HCEC 1CT (cell line): ENCODE data around the gene VAPA.
"Not testable (repeated sequence)": the region's sequence is repeated elsewhere in the genome, so short reads cannot be mapped to it uniquely, and the experiment has no call there.

Experiments
- DNase-seq: peaks from one replicate; pipeline ENCODE4 v3.0.0-alpha.2; 2017

Gene VAPA

DNA sequence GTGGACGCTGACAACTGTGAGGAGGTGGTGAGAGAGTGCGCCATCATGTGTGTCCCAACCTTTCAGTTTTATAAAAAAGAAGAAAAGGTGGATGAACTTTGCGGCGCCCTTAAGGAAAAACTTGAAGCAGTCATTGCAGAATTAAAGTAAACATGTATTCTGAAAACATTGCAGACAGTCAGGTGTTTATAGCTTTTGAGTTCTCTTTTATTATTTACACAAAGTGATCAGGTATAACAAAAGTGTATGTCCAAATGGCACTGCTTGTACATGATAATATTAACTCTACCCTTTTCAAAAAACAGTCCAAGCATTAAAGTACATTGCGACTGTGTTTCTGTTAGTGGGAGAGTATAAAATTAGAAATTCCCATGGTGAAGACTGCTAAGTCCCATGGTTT lies 25.8 kb upstream of the VAPA start:
- DNase-seq = no peak

DNA sequence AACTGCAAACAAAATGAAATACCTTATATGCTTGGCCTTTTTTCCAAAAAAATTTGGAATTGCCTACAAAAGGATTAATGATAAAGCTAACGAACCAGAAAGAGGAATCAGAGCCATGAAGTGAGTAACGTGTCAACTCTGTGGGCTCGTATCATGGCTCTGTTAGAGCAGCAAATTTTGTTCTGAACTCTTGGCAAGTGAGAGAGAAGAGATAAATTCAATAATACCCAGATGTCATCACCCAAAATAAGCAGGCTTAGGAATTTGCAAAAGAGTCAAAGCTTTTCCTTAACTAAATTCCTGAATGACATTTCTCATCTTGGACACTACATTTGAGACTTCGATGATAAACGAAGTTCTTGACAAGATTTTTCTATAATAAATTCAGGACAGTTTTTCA lies 23.6 kb upstream of the VAPA start:
- no peak for DNase-seq

DNA sequence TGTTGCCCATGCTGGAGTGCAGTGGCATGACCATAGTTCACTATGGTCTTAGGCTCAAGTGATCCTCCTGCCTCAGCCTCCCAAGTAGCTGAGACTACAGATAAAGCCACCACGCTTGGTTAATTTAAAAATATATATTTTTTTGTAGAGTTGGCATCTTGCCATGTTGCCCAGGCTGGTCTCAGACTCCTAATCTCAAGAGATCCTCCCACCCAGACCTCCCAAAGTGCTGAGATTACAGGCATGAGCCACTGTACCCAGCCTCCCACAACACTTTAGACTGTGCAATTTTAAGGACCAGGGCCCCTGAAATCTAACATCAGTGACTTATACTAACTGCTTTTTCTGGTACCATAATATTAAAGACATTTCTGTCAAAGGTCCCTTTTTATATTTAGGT lies 22.9 kb upstream of the VAPA start:
- DNase-seq = no peak

- not testable (repeated sequence) for DNase-seq
Observed at GRCh38 chr18:9891515-9891914, 22.3 kb upstream of the VAPA start.

GRCh38 chr18:9894454-9895068 lies 19.3 kb upstream of the VAPA start:
- DNase-seq = no peak

DNA sequence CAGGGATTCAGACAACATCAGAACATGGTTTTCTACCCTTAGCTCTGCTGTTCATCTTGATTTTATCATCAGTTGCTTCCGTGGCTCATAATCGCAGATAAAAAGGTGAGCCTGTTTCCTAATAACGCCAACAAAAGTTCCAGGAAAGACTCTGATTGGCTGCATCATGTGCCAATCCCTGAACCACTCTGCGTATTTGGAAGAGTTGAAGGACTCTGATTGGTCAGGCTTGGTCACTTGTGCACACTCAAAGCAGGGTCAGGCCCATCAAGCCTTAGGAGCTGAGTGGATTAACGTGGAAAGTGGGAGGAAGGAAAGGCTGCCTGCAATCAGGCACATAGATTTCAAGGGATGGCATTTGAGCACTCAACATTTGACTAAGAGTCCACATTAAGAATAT lies 16.7 kb upstream of the VAPA start:
- no peak for DNase-seq

DNA sequence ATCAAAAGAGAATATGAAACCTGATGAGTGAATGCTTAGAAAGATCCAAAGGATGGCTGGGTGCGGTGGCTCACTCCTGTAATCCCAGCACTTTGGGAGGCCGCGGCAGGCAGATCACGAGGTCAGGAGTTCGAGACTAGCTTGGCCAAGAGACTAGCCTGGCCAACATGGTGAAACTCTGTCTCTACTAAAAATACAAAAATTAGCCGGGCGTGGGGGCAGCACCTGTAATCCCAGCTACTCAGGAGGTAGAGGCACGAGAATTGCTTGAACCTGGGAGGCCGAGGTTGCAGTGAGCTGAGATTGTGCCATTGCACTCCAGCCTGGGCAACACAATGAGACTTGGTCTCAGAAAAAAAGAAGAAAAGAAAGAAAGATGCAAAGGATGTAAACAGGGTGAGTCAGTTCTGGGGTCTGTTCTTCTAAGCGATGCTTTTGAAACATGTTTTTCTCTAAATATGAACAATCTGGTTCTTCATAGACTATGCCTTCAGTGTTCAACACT lies 16.0 kb upstream of the VAPA start:
- DNase-seq = not testable (repeated sequence)

DNA sequence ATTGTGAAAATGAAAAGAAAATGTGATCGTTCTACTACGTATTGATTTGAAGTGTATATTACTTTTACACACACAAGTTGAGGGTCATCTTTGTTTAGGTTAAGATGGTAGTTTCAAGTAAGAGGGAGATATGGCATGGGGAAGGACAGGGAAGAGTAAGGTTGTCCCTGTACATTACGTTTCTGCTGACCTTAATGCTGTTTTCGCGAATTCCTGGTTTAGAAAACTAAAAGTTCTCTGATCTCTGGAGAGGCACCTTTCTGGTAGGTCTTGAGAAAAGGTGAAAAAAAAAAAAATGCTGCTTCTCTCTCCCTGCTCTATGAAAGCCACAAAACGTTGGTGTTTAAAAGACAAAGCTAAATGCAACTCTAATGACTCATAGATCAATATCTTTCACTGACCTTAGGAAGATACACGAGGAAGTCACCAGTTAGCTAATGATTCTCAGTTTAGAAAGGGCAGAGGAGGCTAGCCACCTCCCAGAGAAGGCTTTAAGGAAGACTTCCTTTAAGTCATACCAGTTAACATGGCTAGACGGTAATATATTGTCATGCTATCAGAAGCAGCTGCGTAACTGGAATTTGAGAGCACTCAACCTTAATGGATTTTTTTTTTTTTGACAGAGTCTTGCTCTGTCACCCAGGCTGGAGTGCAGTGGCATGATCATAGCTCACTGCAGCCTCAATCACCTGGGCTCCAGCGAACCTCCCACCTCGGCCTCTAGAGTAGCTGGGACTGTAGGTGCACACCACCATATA lies 14.8 kb upstream of the VAPA start:
- DNase-seq = peak; percentile 30

DNA sequence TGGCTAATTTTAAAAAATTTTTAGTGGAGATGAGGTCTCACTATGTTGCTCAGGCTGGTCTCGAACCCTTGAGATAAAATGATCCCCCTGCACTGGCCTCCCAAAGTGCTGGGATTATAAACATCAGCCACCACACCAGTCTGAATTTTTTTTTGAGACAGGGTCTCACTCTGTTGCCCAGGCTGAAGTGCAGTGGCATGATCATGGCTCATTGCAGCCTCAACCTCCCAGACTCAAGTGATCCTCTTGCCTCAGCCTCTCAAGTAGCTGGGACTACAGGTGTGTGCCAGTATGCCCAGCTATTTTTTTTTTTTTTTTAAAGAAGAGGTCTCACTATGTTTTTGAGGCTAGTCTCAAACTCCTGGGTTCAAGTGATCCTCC lies 14.3 kb upstream of the VAPA start:
- DNase-seq = not testable (repeated sequence)

- DNase-seq = no peak
Observed at GRCh38 chr18:9900699-9901098, 13.1 kb upstream of the VAPA start.

- no peak for DNase-seq
Observed at GRCh38 chr18:9901377-9901776, 12.4 kb upstream of the VAPA start.

DNA sequence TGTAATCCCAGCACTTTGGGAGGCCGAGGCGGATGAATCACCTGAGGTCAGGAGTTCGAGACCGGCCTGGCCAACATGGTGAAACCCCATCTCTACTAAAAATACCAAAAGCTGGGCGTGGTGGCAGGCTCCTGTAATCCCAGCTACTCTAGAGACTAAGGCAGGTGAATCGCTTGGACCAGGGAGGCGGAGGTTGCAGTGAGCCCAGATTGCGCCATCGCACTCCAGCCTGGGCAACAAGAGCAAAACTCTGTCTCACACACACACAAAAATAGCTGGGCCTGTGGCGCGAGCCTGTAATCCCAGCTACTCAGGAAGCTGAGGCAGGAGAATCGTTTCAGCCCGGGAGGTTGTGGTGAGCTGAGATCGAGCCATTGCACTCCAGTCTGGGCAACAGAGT lies 11.6 kb upstream of the VAPA start:
- not testable (repeated sequence) for DNase-seq

GRCh38 chr18:9902832-9903231 lies 11.0 kb upstream of the VAPA start:
- DNase-seq = no peak

DNA sequence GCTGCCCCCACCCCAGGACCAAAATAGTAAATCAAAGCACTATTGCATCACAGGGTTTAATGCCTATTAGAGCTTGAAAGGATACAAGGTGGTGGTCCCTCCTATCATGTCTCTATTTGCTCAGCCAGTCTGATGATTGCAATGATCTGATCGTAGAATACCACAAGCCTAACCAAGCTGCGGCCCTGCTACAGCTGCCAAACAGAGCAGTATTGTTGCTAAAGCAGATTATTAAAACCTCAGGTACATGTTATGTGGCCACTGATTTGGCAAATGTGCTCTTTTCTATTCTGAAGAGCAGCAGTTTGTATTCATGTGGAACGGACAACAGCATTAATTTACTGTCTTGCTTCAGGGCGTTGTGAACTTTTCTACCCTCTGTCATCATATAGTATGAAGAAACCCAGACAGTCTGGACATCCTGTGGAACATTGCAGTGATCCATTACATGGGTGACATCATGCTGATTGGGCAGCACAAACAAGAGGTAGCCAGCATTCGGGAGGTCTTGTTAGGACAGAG lies 8.4 kb upstream of the VAPA start:
- no peak for DNase-seq

DNA sequence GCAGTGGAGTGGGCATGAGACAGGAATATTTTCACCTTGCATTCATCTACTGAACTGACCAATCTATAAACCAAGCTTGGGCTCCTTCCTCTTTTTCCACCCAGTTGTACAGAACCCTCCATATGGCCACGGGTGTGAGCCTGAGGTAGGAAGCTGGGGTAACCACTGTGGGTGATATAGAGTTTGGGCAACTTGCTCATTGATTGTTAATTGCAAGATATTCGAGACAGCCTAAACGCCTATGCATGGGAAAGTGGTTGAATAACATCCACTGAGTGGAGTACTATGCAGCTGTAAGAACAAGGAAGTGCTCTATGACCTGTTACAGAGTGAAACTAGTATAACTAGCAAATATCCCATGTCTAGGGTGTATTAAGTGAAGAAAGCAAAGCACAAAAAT lies 7.3 kb upstream of the VAPA start:
- no peak for DNase-seq

DNA sequence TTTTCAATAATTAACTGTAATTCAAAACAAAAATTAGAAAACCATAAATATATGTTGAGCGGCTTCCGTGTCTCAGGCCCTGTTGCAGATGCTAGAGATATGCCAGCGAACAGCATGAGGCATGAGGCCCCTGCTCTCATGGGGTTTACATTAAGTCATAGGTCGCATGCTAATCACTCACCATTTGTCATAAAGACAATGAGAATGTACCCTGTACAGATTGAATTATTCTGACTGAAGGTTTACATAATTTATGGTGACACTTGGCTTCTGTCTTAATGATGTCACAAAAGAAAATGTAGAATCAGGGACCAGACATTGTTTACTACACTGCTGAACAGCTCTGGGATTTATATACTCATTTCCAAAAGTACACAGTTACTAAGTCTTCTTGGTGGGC lies 5.9 kb upstream of the VAPA start:
- DNase-seq = no peak

- no peak for DNase-seq
Observed at GRCh38 chr18:9910071-9910470, 3.7 kb upstream of the VAPA start.

GRCh38 chr18:9910661-9911060 lies 3.2 kb upstream of the VAPA start:
- DNase-seq = no peak

GRCh38 chr18:9911226-9911625 lies 2.6 kb upstream of the VAPA start:
- DNase-seq = no peak

DNA sequence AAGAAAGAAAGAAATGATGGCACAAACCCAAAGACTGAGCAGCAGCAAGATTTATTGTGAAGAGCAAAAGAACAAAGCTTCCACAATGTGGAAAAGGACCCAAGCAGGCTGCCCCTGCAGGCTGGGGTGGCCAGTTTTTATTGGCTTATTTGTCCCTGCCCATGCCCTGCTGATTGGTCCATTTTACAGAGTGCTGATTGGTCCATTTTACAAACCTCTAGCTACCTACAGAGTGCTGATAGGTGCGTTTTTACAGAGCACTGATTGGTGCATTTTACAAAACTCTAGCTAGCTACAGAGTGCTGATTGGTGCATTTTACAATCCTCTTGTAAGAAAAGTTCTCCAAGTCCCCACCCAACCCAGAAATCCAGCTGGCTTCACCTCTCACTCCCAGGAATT lies 1.5 kb upstream of the VAPA start:
- not testable (repeated sequence) for DNase-seq

GRCh38 chr18:9913151-9913525 lies 678 bp upstream of the VAPA start:
- no peak for DNase-seq

DNA sequence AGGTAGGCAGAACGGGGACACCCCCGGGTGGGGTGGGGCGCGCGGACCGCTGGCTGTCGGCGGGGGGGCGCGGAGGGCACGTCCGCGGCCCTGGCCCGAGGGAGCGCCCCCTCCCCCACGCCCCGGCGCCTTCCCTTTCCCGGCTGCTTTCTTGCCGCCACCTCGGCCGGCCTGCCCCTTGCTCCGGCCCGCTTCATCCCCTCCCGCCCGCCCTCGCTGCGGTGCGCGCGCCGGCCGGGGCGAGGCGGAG lies 443 bp downstream of the VAPA start:
- peak; percentile 31 for DNase-seq

GRCh38 chr18:9914584-9915290 lies 921 bp downstream of the VAPA start:
- DNase-seq = peak; percentile 75
